KMS-11 (cell line): ENCODE measurements around the gene RNF145.

Experiments
- H2AFZ ChIP-seq: fragments of 200-600 bp; sonication (generic); 2 replicates; pipeline ENCODE4 v1.6.1; 2016; ENCODE audit warnings: antibody characterized with exemption, mixed run types, low read depth
- H3K27ac ChIP-seq: fragments of 200-600 bp; sonication (generic); 2 replicates; pipeline ENCODE4 v1.6.1; 2016; ENCODE audit warnings: mild to moderate bottlenecking, mixed run types
- H3K27me3 ChIP-seq: fragments of 200-600 bp; sonication (generic); 2 replicates; pipeline ENCODE4 v1.6.1; 2017; ENCODE audit warnings: mild to moderate bottlenecking, low read depth, mixed run types, moderate library complexity; ENCODE audit not compliant: insufficient read depth
- H3K36me3 ChIP-seq: fragments of 200-600 bp; sonication (generic); 2 replicates; pipeline ENCODE4 v1.6.1; 2017; ENCODE audit warnings: mild to moderate bottlenecking, mixed run types; ENCODE audit not compliant: insufficient read depth
- H3K4me1 ChIP-seq: fragments of 200-600 bp; sonication (generic); 2 replicates; pipeline ENCODE4 v1.6.1; 2016; ENCODE audit warnings: mild to moderate bottlenecking, low read depth, mixed run types; ENCODE audit not compliant: poor library complexity, severe bottlenecking
- H3K4me2 ChIP-seq: fragments of 200-600 bp; sonication (generic); 2 replicates; pipeline ENCODE4 v1.7.0; 2016; ENCODE audit warnings: mild to moderate bottlenecking, mixed run types
- H3K4me3 ChIP-seq: fragments of 200-600 bp; sonication (generic); IDR thresholded peaks from 2 replicates; pipeline ENCODE4 v1.6.1; 2017; ENCODE audit warnings: low read depth, low read length, mixed read lengths; ENCODE audit not compliant: insufficient read depth
- H3K79me2 ChIP-seq: fragments of 200-600 bp; sonication (generic); 2 replicates; pipeline ENCODE4 v1.6.1; 2016; ENCODE audit warnings: low read depth, mixed run types; ENCODE audit not compliant: insufficient read depth
- H3K9ac ChIP-seq: fragments of 200-600 bp; sonication (generic); 2 replicates; pipeline ENCODE4 v1.6.1; 2016; ENCODE audit warnings: mild to moderate bottlenecking, mixed run types
- H4K20me1 ChIP-seq: fragments of 200-600 bp; sonication (generic); 2 replicates; pipeline ENCODE4 v1.6.1; 2016; ENCODE audit warnings: mild to moderate bottlenecking, mixed run types; ENCODE audit not compliant: insufficient read depth
- CTCF ChIP-seq: fragments of 200-600 bp; sonication (generic); conservative IDR thresholded peaks from 2 replicates; pipeline ENCODE4 v1.6.1; 2017; ENCODE audit warnings: low read depth, mild to moderate bottlenecking, antibody characterized with exemption, low read length, moderate library complexity, mixed read lengths

The RNF145 gene

GRCh38 chr5:159133041-159133741 is 76.2 kb downstream of the RNF145 start:
- Histone ChIP-seq H2AFZ (no peak overlapping the region), H3K4me3 (no peak overlapping the region), H3K27me3 (no peaks in the 10 kb centered on the region)

GRCh38 chr5:159132429-159133040 is 76.8 kb downstream of the RNF145 start:
- peaks cover 7% of the 10 kb centered on the region for H3K4me1 ChIP-seq
- no peak overlapping the region for H2AFZ ChIP-seq
- no peak overlapping the region for H3K27ac ChIP-seq
- no peaks in the 10 kb centered on the region for H3K79me2 ChIP-seq
- no peak for TF ChIP-seq CTCF
- H3K9ac ChIP-seq, result no peak overlapping the region
- H3K36me3 ChIP-seq, result no peaks in the 10 kb centered on the region
- H3K4me3 ChIP-seq, result no peak overlapping the region
- no peaks in the 10 kb centered on the region for H3K27me3 ChIP-seq
- no peaks in the 10 kb centered on the region for H4K20me1 ChIP-seq
- H3K4me2 ChIP-seq, result no peak overlapping the region

More at GRCh38 chr5:159133041-159133741, 76.2 kb downstream of the RNF145 start:
- H3K4me1 ChIP-seq, result peaks cover 7% of the 10 kb centered on the region
- H3K9ac ChIP-seq, result no peak overlapping the region
- H3K4me2 ChIP-seq, result no peak overlapping the region
- no peaks in the 10 kb centered on the region for H3K79me2 ChIP-seq
- peak; percentile 66 for TF ChIP-seq CTCF
- no peaks in the 10 kb centered on the region for H3K36me3 ChIP-seq
- no peak overlapping the region for H3K27ac ChIP-seq
- no peaks in the 10 kb centered on the region for H4K20me1 ChIP-seq

GRCh38 chr5:159131951-159132350 is 77.4 kb downstream of the RNF145 start:
- Histone ChIP-seq H3K4me1 (peaks cover 7% of the 10 kb centered on the region), H3K9ac (no peak overlapping the region), H3K27ac (no peak overlapping the region), H2AFZ (no peak overlapping the region), H3K4me3 (no peak overlapping the region), H3K79me2 (no peaks in the 10 kb centered on the region), H3K36me3 (no peaks in the 10 kb centered on the region), H4K20me1 (no peaks in the 10 kb centered on the region), H3K27me3 (no peaks in the 10 kb centered on the region), H3K4me2 (no peak overlapping the region)
- no peak for TF ChIP-seq CTCF

GRCh38 chr5:159130871-159131270 is 78.5 kb downstream of the RNF145 start:
- no peak overlapping the region for H2AFZ ChIP-seq
- no peaks in the 10 kb centered on the region for H3K36me3 ChIP-seq
- H3K27ac ChIP-seq, result no peak overlapping the region
- H3K4me1 ChIP-seq, result peaks cover 7% of the 10 kb centered on the region
- H4K20me1 ChIP-seq, result no peaks in the 10 kb centered on the region
- H3K27me3 ChIP-seq, result no peaks in the 10 kb centered on the region
- H3K4me2 ChIP-seq, result no peak overlapping the region
- no peak overlapping the region for H3K9ac ChIP-seq
- no peak for TF ChIP-seq CTCF
- H3K79me2 ChIP-seq, result no peaks in the 10 kb centered on the region
- H3K4me3 ChIP-seq, result no peak overlapping the region
